ENCODE data around the gene KIAA1671.
"Not testable (repeated sequence)": the region's sequence is repeated elsewhere in the genome, so short reads cannot be mapped to it uniquely, and the experiment has no call there.

The KIAA1671 gene

GRCh38 chr22:24951942-24952836, at the start of gene KIAA1671:
TSS of gene KIAA1671 (plus strand) at chr22:24952716. CDS start at chr22:25028000, 75,284 bp downstream.
- DNase-seq (ENCODE audit: extremely low spot score, insufficient read length, low read depth) (peak; percentile 95), FAIRE-seq (peak; percentile 29)

DNA sequence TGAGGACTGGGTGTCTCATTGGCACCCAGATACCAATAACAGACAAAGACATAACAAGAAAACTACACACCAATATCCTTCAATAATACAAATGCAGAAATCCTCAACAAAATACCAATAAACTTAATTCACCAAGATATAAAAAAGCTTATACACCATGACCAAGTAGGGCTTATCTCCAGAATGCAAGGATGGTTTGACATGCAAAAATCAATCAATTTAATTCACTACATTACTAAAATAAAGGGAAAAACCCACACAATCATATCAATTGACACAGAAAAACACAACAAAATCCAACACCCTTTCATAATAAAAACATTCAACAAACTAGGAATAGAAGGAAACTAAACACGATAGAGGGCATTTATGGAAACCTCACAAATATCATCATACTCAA, 46.6 kb upstream of the KIAA1671 start:
- no peak for DNase-seq (ENCODE audit: extremely low spot score, insufficient read length, low read depth)
- FAIRE-seq, result no peak

DNA sequence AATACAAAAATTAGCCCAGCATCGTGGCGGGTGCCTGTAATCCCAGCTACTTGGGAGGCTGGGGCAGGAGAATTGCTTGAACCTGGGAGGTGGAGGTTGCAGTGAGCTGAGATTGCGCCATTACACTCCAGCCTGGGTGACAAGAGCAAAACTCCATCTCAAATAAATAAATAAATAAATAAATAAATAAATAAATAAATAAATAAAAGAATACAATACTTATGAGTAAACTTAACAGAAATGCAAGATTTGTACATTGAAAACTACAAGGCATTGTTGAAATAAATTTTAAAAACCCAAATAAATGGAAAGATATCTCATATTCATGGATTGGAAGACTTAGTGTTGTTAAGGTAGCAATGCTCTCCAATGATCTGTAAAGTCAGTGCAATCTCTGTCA, 45.4 kb upstream of the KIAA1671 start:
- FAIRE-seq; DNase-seq (ENCODE audit: extremely low spot score, insufficient read length, low read depth): not testable (repeated sequence)

- DNase-seq (ENCODE audit: extremely low spot score, insufficient read length, low read depth) (no peak), FAIRE-seq (no peak)
Observed at GRCh38 chr22:24920029-24920428, 32.5 kb upstream of the KIAA1671 start.

- no peak for FAIRE-seq
- DNase-seq (ENCODE audit: extremely low spot score, insufficient read length, low read depth), result no peak
Observed at GRCh38 chr22:24925586-24926427, 26.7 kb upstream of the KIAA1671 start.

GRCh38 chr22:24926428-24926725, 26.1 kb upstream of the KIAA1671 start:
- no peak for FAIRE-seq
- no peak for DNase-seq (ENCODE audit: extremely low spot score, insufficient read length, low read depth)

GRCh38 chr22:24926849-24927579, 25.5 kb upstream of the KIAA1671 start:
- no peak for DNase-seq (ENCODE audit: extremely low spot score, insufficient read length, low read depth)

GRCh38 chr22:24928322-24928721, 24.2 kb upstream of the KIAA1671 start:
- FAIRE-seq, result no peak
- no peak for DNase-seq (ENCODE audit: extremely low spot score, insufficient read length, low read depth)

More at GRCh38 chr22:24926849-24927579, 25.5 kb upstream of the KIAA1671 start:
- no peak for FAIRE-seq

- DNase-seq (ENCODE audit: extremely low spot score, insufficient read length, low read depth), result no peak
- FAIRE-seq, result no peak
Observed at GRCh38 chr22:24930678-24931077, 21.8 kb upstream of the KIAA1671 start.

DNA sequence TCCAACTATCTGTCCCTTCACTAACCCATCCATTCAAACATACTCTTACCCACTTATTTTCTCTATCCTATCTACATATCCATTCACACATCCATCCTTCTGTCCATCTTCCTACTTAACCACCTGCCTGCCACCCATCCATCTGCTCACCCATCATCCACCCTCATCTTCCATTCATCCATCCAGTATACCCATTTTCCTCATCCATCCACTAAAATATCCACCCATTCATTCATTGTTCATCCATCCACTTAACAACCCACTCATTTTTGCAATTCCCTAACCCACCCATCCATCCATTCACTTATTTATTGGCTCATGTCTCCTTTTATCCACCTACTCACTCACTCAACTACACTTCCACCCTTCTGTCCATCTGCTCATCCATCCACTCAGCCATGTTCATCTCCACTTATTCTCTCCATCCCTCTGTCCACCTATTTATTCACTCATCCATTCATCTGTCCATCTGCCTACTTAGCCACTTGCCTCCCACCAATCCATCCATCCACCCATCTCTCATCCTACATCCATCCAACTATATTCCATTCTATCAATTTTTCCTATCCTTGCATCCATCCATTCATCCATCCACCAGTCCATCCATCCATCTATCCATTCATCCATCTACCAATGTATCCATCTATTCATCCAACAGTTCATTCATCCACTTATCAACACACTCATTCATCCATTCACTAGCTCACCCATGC, 16.6 kb upstream of the KIAA1671 start:
- FAIRE-seq, result no peak
- DNase-seq (ENCODE audit: extremely low spot score, insufficient read length, low read depth), result no peak

DNA sequence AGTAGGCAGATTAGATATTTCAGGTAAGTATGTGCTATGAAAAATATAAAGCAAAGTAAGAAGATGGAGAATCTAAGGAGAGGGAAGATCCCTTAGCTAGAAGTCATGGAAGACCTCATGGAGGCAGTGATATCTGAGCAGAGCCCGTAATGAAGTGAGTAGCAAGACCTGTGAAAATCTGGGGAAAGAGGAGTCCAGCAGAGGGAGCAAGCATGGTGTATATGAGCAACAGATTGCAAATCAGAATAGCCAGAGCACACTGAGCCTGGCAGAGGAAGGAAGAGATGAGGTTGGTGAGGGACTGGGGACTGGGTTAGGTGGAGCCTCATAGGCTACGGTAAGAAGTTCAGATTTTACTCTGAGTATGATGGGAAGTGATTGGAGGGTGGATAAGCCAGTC, 15.4 kb upstream of the KIAA1671 start:
- DNase-seq (ENCODE audit: extremely low spot score, insufficient read length, low read depth) (no peak), FAIRE-seq (no peak)

- DNase-seq (ENCODE audit: extremely low spot score, insufficient read length, low read depth) (peak; percentile 35), FAIRE-seq (peak; percentile 77)
Observed at GRCh38 chr22:24938741-24939341, 13.7 kb upstream of the KIAA1671 start.

DNA sequence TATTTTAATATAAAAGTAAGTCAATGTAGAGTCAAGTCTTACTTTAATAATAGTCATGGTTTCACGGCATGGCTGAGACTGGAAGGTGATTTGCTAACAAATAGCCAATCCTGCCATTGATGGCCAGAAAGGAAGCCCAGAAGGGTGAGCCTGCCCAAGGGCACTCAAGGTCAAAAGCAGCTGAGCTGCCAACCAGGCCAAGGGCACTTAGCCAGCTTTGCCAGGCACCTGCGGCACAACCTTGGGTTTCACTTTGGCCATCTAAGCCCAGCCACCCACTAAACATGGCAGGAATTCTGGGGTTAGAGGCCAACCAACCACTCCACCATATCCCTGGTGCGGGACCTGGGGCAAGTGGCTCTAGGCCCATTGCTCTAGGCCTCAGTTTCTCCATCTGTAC, 10.2 kb upstream of the KIAA1671 start:
- no peak for FAIRE-seq

DNA sequence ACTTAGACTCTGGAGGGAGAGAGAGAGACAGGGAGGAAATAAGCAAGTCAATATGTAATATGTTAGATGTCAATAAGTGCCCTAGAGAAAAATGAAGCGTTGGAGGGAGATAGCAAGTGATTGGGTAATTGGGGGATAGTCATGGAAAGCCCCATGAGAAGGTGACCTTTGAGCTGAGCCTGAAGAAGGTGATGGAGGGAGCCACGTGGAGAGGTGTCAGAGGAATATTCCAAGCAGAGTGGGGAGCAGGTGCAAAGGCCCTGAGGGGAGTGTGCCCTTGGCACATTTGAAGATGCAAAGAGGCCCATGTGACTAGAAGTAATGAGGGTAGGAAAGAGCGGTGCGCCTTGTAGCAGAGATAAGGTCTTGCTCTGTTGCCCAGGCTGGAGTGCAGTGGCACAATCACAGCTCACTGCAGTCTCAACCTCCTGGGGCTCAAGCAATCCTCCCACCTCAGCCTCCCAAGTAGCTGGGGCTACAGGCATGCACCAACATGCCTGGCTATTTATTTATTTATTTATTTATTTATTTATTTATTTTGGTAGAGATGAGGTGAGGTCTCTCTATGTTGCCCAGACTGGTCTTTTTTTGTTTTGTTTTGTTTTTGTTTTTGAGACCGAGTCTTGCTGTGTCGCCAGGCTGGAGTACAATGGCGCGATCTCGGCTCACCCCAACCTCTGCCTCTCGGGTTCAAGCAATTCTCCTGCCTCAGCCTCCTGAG, 8.1 kb upstream of the KIAA1671 start:
- DNase-seq (ENCODE audit: extremely low spot score, insufficient read length, low read depth), result no peak
- no peak for FAIRE-seq

More for the DNA sequence above, 10.2 kb upstream of the KIAA1671 start:
- no peak for DNase-seq (ENCODE audit: extremely low spot score, insufficient read length, low read depth)

- FAIRE-seq, result no peak
- DNase-seq (ENCODE audit: extremely low spot score, insufficient read length, low read depth), result no peak
Observed at GRCh38 chr22:24945430-24945829, 7.1 kb upstream of the KIAA1671 start.

DNA sequence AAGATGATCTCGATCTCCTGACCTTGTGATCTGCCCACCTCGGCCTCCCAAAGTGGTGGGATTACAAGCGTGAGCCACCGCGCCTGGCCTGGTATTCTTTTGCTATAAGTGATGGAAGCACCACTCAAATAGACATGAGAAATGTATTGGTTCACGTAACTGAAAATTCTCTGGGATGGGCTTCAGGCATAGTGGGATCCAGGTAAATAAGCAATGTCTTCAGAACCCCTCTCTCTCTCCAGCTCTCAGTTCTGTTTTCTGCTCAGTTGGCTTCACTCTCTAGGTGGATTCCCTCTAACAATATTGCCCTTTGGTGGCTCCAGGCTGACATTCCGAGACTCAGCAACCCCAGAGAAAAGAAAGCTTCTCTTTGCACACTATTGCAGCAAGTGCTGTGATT, 5.1 kb upstream of the KIAA1671 start:
- no peak for FAIRE-seq
- no peak for DNase-seq (ENCODE audit: extremely low spot score, insufficient read length, low read depth)

GRCh38 chr22:24947881-24948280, 4.6 kb upstream of the KIAA1671 start:
- DNase-seq (ENCODE audit: extremely low spot score, insufficient read length, low read depth) (no peak), FAIRE-seq (no peak)

DNA sequence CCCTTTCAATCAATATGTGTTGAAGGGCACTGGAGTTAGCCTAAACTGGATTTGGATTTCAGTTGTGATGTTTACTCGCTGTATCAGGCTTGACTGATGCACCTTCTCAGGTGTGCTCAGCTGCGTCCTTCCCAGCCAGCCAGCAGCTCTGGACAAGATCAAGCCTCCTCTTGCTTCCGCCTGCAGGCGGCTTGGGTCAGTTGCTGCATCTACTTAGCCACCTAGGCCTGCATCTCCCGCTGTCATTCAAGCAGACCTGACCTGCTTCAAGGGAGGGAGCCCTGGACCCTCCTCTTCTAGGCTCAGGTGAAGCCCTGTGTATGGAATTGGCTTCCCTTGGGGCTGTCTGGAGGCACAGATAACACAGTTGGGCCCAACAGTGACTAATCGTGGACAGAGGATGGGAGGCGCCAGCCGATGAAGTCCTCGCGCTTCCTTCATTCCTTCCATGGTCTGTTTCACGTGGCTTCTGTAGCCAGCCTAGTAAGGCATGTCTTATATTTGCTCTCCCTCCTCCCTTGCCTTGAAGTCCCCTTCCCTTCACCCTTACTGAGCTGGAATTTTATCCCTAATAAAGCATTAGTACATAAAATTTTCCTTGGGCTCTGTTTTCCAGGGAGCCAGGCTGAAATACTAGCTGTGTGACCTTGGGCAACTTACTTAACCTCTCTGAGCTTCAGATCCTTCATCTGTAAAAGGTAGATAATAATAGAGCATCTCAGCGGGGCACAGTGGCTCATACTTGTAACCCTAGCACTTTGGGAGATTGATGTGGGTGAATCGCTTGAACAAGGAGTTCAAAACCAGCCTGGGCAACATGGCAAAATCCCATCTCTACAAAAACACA, 3.9 kb upstream of the KIAA1671 start:
- FAIRE-seq (no peak), DNase-seq (ENCODE audit: extremely low spot score, insufficient read length, low read depth) (no peak)

Measured in GM18507 (cell line).